GM13977 (cell line): Measurements from ENCODE around the gene HSD17B3.
A peak's percentile ranks its signal among the peaks of the same experiment; 100 is the strongest.
"Not testable (repeated sequence)": the region's sequence is repeated elsewhere in the genome, so short reads cannot be mapped to it uniquely, and the experiment has no call there.

Experiments used
- DNase-seq: peaks from one replicate; pipeline ENCODE4 v3.0.0; 2012; ENCODE audit warnings: low spot score
- in situ Hi-C: fragments of 300-500 bp; cut with MboI; formaldehyde crosslinking; loops from one replicate; pipeline ENCODE4 v1.12.0; 2022; ENCODE audit warnings: low sequenced_read_pairs, low pct_unique_long_range_greater_than_20kb, mixed read lengths, inconsistent platforms; ENCODE audit not compliant: unreplicated experiment
- TF ChIP-seq, protein P1 (sequence below): IDR thresholded peaks from 2 replicates; pipeline ENCODE4 v1.5.1; 2012; ENCODE audit warnings: mild to moderate bottlenecking, control low read depth; ENCODE audit not compliant: insufficient read depth; ENCODE audit errors: extremely low read depth, missing control alignments

HSD17B3 gene

DNA sequence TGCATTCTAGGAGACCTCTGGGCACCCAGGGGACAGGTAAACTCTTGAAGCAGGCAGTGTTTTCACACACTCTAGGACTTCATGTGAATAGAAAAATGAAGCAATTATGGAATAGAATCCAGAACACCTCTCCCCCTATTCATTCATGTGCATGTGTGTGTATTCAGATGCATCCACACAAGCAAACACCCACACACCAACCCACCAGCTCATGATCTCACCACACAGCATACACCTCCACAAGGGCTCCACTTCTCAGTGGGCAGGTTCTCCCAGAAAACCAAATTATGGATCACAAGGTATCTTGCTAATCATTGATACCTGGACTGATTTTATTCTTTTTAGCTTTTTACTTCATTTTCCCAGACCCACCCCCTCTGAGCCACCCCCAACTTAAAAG lies 21.2 kb upstream of the HSD17B3 start:
- TF ChIP-seq, protein P1, sequence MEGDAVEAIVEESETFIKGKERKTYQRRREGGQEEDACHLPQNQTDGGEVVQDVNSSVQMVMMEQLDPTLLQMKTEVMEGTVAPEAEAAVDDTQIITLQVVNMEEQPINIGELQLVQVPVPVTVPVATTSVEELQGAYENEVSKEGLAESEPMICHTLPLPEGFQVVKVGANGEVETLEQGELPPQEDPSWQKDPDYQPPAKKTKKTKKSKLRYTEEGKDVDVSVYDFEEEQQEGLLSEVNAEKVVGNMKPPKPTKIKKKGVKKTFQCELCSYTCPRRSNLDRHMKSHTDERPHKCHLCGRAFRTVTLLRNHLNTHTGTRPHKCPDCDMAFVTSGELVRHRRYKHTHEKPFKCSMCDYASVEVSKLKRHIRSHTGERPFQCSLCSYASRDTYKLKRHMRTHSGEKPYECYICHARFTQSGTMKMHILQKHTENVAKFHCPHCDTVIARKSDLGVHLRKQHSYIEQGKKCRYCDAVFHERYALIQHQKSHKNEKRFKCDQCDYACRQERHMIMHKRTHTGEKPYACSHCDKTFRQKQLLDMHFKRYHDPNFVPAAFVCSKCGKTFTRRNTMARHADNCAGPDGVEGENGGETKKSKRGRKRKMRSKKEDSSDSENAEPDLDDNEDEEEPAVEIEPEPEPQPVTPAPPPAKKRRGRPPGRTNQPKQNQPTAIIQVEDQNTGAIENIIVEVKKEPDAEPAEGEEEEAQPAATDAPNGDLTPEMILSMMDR: no peak
- in situ Hi-C loops: no loop called here

DNA sequence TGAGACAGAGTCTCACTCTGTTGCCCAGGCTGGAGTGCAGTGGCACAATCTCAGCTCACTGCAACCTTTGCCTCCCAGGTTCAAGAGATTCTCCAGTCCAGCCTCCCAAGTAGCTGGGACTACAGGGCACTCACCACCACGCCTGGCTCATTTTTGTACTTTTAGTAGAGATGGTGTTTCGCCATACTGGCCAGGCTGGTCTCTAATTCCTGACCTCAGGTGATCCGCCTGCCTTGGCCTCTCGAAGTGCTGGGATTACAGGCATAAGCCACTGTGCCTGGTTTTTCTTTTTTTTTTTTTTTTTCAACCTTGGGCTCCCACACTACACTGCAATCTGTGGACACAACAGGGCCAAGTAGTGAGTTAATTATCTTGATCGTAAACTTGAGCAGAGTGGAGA lies 20.8 kb upstream of the HSD17B3 start:
- in situ Hi-C loops, DNase-seq: not testable (repeated sequence)

More for the DNA sequence above, 21.2 kb upstream of the HSD17B3 start:
- DNase-seq: no peak

DNA sequence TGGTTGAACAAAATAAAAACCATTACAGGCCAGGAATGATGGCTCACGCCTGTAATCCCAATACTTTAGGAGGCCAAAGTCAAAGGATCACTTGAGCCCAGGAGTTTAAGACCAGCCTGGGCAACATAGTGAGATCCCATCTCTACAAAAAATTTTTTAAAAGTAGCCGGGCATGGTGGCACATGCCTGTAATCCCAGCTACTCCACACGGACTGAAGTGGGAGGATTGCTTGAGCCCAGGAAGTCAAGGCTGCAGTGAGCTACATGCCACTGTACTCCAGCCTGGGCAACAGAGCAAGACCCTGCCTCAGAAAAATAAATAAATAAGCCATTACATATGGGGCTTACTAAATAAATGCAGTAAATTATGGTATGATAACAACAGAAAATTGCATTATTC lies 20.2 kb upstream of the HSD17B3 start:
- in situ Hi-C loops, DNase-seq: not testable (repeated sequence)

DNA sequence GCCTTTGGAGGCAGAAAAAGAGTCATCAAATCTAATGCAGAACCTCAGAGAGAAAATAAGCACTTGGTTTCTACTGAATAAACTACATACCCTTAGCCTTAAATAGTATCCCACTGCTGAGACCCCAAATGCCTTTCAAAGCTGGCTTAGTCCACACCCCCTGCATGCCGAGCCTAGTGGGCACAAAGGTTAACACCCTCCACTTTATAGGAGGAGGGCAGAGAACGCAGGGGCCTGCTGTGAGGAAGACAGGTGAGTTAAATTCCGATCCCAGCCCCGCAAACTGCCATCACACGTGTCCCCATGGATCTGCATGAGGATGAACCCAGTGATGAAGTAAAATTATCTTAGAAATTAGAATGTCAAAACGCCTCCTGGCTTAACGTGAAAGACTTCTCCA lies 19.5 kb upstream of the HSD17B3 start:
- TF ChIP-seq, protein P1: no peak
- no peak for DNase-seq
- in situ Hi-C loops: no loop called here

DNA sequence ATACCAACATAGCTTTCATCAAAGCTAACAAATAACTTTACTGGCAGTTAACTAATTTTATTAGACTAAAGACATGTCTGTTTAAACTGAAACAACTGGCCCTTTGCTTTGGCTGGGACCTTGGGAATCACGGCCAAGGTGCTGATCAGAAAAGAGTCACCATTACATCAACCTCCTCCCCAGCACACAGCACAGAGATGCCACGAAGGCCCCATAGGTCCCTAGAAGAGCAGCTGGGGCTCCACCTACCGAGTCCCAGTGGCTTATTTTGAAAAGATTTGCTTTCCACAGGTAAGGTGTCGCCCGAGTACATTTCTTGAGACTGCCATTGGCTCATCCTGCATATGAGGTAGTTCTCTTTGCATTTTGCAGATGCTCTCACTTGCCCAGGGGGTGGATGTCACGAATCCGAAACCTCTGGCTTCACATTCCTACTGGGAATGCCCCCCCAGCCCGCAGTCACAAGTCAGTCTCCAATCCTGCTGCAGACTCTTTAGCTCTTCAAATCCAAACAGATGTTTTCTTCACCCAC lies 18.8 kb upstream of the HSD17B3 start:
- TF ChIP-seq, protein P1: no peak
- no peak for DNase-seq
- in situ Hi-C loops: no loop called here

DNA sequence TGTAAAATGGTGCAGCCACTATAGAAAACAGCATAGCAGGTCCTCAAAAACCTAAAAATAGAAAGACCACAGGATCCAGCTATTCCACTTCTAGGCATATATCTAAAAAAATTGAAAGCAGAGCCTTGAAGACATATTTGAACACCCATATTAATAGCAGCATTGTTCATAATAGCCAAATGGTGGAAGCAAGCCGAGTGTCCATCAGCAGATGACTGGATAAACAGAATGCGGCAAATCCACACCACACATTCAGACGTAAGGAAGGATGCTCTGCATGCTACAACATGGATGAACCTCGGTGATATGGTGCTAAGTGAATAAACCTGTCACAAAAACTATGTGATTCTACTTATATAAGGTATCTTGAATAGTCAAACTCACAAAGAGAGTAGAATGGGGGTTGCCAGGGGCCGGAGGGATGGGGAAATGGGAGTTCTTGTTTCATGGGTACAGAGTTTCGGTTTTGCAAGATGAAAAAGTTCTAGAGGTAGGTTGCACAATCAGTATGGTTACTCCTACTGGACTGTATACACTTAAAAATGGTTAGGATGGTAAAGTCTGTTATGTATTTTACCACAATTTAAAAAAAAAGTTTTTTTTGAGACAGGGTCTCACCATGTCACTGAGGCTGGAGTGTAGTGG lies 17.1 kb upstream of the HSD17B3 start:
- DNase-seq: no peak
- TF ChIP-seq, protein P1: no peak
- in situ Hi-C loops: loop anchor here (10.0 kb wide), 1 partner anchor 84 kb away; no protein-coding TSS in a partner anchor

DNA sequence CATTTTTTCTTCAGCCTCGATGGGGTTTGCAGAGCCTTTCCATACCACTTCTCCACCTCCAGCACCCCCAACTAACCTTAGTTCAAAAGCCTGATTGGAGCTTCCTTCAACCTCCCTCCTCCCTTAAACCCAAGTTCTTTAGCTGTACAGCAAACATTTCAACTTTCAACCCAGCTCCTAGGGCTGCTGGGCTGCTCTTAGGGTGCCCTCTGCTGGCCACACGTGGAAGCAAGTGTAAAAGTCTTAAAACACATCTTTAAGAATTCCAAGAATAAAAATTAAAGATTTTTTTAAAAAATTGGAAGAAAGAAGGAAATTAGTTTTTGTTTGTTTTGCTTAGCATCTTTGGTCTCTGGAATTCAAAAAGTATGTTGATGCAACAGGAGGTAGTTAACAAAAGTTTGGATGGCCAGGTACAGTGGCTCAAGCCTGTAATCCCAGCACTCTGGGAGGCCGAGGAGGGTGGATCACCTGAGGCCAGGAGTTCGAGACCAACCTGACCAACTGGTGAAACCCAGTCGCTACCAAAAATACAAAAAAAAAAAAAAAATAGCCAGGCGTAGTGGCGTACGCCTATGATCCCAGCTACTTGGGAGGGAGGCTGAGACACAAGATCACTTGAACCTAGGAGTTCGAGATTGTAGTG lies 15.5 kb upstream of the HSD17B3 start:
- peak; percentile 65 for DNase-seq
- in situ Hi-C loops: loop anchor here (10.0 kb wide), 1 partner anchor 83 kb away; no protein-coding TSS in a partner anchor
- TF ChIP-seq, protein P1: peak; percentile 71
